Activated CD4-positive, alpha-beta T cell treated with anti-CD3 and anti-CD28 coated beads, Interleukin-2, amount 10 ng/mL, durations not matched to agents 7 days and 5 days (primary cell): ENCODE measurements around the gene CXCR6. TPM values are rescaled to one million over a fixed set of nuclear protein-coding genes. Genes with fewer than 3 reads are reported as not detected.

ENCODE experiments used
- CTCF ChIA-PET: fragments of 350-600 bp; sonication (Branson Sonifier 250); formaldehyde crosslinking; loops from one replicate; lab custom pipeline; 2021; ENCODE audit warnings: antibody characterized with exemption; lab: Charles Lee
- POLR2A ChIA-PET: fragments of 350-600 bp; sonication (Branson Sonifier 250); formaldehyde crosslinking; loops from one replicate; lab custom pipeline; 2021; ENCODE audit warnings: antibody characterized with exemption; lab: Charles Lee
- DNase-seq: peaks from one replicate; pipeline ENCODE4 v3.0.0-alpha.2; 2020
- H3K27ac Mint-ChIP-seq: one replicate; pipeline ENCODE4 v1.8.0; 2021; ENCODE audit warnings: mild to moderate bottlenecking, moderate library complexity, mixed read lengths
- H3K27me3 Mint-ChIP-seq: one replicate; pipeline ENCODE4 v1.8.0; 2021; ENCODE audit warnings: mixed read lengths
- H3K36me3 Mint-ChIP-seq: one replicate; pipeline ENCODE4 v1.8.0; 2021; ENCODE audit warnings: low read depth, mixed read lengths
- H3K4me1 Mint-ChIP-seq: one replicate; pipeline ENCODE4 v1.8.0; 2021; ENCODE audit warnings: mixed read lengths
- H3K4me3 Mint-ChIP-seq: one replicate; pipeline ENCODE4 v1.8.0; 2021; ENCODE audit warnings: mild to moderate bottlenecking, moderate library complexity, mixed read lengths
- H3K9me3 Mint-ChIP-seq: one replicate; pipeline ENCODE4 v1.8.0; 2021; ENCODE audit warnings: mixed read lengths
- total RNA-seq, 2 experiments: library from RNA; stranded (reverse); gene quantifications; one replicate each; pipeline ENCODE4 v1.2.3, GENCODE V29; 2021

The CXCR6 gene
- 10 to 100 TPM; 17.6 to 18.0 TPM for total RNA-seq

DNA sequence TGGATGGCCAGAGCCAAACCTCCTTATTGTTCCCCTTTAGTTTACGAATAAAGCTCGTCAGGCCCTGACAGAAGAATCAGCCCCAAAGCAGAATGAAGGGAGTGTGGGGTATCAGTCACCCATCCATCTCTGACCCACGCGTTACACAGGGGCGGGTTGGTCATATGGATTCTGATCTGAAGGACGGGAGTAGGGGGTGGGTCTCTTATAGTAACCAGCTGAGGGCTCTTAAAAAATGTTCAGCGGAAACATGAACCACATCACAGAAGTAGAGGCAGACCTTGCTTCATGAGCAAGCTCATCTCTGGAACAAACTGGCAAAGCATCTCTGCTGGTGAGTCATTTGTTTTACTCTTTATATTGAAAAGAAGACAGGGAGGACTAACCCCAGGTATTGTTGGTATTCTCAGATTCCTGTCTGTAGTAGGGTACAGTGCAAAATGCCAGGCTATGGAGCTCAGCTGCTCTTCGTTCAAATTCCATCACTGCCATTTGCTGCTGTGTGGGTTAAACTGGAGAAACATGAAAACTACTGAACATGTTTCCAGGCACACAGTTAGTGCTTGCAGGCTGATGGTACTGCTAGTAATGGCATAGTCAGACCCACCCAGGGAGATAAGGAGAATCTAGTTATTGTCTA, at the start of gene CXCR6:
Gene CXCR6 (plus strand): TSS at position 258 of the 640 bp plus-strand sequence. CDS start 3,018 bp downstream, outside the sequence.
- CTCF ChIA-PET, result interaction anchor here (1.0 to 6.0 kb wide), 8 partner anchors 14 to 134 kb away, joined by 3 to 120 read pairs (median 4); no protein-coding TSS in a partner anchor
- POLR2A ChIA-PET, result interaction anchor here (0.9 kb wide), 1 partner anchor 50 kb away, joined by 4 read pairs; no protein-coding TSS in a partner anchor
- H3K4me3 Mint-ChIP-seq, result peak within 1 kb of the TSS; percentile 43
- H3K36me3 Mint-ChIP-seq, result peaks cover 70% of the 10 kb centered on the region
- no peaks in the 10 kb centered on the region for H3K9me3 Mint-ChIP-seq
- peak; percentile 70 for DNase-seq
- H3K27me3 Mint-ChIP-seq, result no peaks in the 10 kb centered on the region
- peak within 1 kb of the TSS; percentile 31 for H3K27ac Mint-ChIP-seq
- H3K4me1 Mint-ChIP-seq, result peaks cover 75% of the 10 kb centered on the region

DNA sequence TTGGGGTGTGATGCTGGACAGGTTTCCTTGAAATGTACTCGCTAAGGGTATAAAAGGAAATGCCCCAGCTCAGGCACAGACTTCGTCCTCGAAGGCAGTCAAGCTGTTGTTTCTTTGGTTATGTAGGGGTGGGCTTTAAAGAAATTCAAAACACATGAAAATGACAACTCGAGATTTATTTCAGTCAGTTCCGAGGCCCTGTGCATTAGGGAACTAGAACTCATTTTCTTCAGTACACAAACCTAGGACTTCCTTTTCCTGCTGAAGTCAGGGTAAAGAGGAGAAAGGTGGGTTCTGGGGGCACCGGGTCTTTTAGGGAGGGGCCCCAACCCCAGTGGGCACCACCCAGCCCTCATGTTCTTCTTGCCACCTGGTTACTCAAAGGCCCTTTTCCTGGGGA, 49.2 kb upstream of the CXCR6 start:
- POLR2A ChIA-PET, result no interaction called here
- Mint-ChIP-seq H3K4me3 (no peak overlapping the region), H3K27me3 (peaks cover 71% of the 10 kb centered on the region)

DNA sequence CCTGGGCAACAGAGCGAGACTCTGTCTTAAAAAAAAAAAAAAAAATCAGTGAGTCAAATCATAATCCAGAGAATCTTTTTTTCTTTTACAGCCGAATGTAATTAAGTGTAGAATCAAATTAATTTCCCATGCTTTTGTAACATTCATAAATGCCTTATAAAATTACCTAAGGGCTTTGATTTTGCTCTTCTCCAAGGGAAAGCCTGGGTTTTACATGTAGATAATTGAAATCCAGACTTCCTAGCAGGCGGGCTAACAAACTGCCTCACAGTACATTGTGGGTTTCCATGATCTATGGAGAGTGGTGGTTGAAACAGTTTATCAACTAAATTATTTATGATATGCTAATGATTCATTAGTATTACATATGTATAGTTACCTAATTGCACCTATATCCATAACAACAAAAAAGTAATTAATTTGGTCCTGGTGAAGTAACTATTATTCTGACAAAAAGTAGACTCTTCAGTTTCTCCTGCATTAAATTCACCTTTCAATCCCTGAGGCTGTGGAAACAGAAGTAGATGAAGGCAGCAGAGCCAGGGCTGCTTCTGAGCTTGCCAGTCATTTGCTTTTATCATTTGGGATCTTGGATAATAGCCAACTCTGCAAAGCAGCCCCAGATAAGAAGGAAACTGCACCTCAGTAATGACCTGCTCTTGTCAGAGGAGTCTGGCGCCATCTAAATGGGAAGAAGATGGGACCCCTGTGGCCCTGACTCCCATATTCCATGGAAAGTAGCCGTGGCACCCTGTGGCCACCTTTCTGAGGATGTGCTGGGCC, 47.4 kb upstream of the CXCR6 start:
- ChIA-PET POLR2A (no interaction called here), CTCF (no interaction called here)
- Mint-ChIP-seq H3K9me3 (no peaks in the 10 kb centered on the region), H3K27me3 (peaks cover 64% of the 10 kb centered on the region), H3K27ac (no peak overlapping the region), H3K4me3 (no peak overlapping the region), H3K36me3 (no peaks in the 10 kb centered on the region), H3K4me1 (peaks cover 9% of the 10 kb centered on the region)
- DNase-seq, result no peak

More for the DNA sequence above, 49.2 kb upstream of the CXCR6 start:
- Mint-ChIP-seq H3K4me1 (peaks cover 12% of the 10 kb centered on the region), H3K36me3 (no peaks in the 10 kb centered on the region), H3K27ac (no peak overlapping the region), H3K9me3 (no peaks in the 10 kb centered on the region)
- no peak for DNase-seq
- CTCF ChIA-PET, result interaction anchor here (0.6 kb wide), 1 partner anchor 11 kb away, joined by 3 read pairs; no protein-coding TSS in a partner anchor

DNA sequence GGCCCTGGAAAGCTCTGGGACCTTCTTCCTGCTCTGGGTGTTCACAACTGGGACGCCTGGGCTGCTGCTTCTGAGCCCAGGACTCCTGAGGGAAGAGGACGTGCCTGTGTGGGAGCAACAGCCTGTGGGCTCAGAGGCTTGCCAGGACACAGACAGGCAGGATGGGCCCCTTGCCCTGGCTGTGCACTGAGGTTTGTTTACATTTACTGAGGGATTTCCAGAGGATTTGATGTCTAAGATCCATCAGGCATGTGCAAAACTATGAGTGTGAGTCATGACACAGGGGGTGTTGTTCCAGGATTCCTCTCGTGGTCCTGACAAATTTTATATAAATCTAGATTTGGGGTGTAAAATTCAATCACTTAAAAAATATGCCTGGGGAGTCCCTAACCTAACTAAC, 46.3 kb upstream of the CXCR6 start:
- ChIA-PET POLR2A (no interaction called here), CTCF (no interaction called here)
- H3K27me3 Mint-ChIP-seq, result peaks cover 57% of the 10 kb centered on the region
- no peaks in the 10 kb centered on the region for H3K36me3 Mint-ChIP-seq
- no peak for DNase-seq
- H3K27ac Mint-ChIP-seq, result no peak overlapping the region
- H3K4me3 Mint-ChIP-seq, result no peak overlapping the region
- H3K4me1 Mint-ChIP-seq, result peaks cover 9% of the 10 kb centered on the region
- no peaks in the 10 kb centered on the region for H3K9me3 Mint-ChIP-seq

DNA sequence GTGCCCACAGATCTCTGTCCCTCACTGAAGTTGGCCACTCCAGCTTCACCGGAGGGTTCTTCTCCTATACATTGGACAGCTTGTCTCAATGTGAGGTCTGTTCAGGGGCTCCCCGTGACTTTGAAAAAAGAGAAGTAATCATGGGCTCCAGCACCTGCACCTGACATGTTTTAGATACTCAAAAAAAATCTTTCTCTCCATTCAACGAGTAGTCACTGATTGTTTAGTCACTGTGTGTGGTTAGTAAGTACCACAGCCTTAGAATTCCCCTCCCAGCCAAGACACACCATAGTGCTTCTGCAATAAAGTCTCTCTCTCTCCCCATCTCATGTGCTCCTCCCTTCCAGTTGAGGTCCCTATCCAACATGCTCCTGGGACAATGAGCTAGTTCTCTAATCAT, 38.3 kb upstream of the CXCR6 start:
- CTCF ChIA-PET, result interaction anchor here (1.1 to 1.4 kb wide), 4 partner anchors 13 to 28 kb away, joined by 3 to 4 read pairs (median 4); no protein-coding TSS in a partner anchor

DNA sequence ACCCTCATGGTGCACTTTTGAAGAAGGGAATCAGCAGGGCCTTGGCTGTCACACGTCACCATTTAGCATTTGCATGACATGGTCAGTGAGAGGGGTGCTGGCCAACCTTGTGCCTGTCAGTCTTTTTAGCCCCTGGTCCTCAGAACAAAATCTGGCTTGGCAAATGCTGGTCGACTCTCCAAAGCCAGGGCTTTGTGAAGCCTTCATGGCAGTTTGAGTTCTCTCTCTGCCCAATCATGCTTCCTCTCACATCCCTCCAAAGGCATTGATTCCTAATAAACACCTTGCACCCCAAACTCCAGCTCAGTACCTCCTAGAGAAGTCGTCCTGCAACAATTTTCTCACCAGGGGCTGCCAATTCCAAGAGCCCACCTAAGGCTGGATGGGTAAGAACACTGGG, 37.5 kb upstream of the CXCR6 start:
- Mint-ChIP-seq H3K4me3 (no peak overlapping the region), H3K9me3 (peaks cover 12% of the 10 kb centered on the region), H3K27me3 (peaks cover 49% of the 10 kb centered on the region), H3K27ac (no peak overlapping the region), H3K4me1 (peaks cover 28% of the 10 kb centered on the region), H3K36me3 (peaks cover 20% of the 10 kb centered on the region)
- no peak for DNase-seq
- POLR2A ChIA-PET, result no interaction called here
- CTCF ChIA-PET, result interaction anchor here (1.2 to 1.4 kb wide), 2 partner anchors 14 to 48 kb away, joined by 3 read pairs; no protein-coding TSS in a partner anchor

More for the DNA sequence above, 38.3 kb upstream of the CXCR6 start:
- peaks cover 16% of the 10 kb centered on the region for H3K36me3 Mint-ChIP-seq
- H3K4me1 Mint-ChIP-seq, result peaks cover 27% of the 10 kb centered on the region
- H3K4me3 Mint-ChIP-seq, result no peak overlapping the region
- peaks cover 46% of the 10 kb centered on the region for H3K27me3 Mint-ChIP-seq
- H3K9me3 Mint-ChIP-seq, result peaks cover 8% of the 10 kb centered on the region
- H3K27ac Mint-ChIP-seq, result no peak overlapping the region
- DNase-seq, result no peak
- POLR2A ChIA-PET, result interaction anchor here (0.7 kb wide), 1 partner anchor 70 kb away, joined by 3 read pairs; no protein-coding TSS in a partner anchor

DNA sequence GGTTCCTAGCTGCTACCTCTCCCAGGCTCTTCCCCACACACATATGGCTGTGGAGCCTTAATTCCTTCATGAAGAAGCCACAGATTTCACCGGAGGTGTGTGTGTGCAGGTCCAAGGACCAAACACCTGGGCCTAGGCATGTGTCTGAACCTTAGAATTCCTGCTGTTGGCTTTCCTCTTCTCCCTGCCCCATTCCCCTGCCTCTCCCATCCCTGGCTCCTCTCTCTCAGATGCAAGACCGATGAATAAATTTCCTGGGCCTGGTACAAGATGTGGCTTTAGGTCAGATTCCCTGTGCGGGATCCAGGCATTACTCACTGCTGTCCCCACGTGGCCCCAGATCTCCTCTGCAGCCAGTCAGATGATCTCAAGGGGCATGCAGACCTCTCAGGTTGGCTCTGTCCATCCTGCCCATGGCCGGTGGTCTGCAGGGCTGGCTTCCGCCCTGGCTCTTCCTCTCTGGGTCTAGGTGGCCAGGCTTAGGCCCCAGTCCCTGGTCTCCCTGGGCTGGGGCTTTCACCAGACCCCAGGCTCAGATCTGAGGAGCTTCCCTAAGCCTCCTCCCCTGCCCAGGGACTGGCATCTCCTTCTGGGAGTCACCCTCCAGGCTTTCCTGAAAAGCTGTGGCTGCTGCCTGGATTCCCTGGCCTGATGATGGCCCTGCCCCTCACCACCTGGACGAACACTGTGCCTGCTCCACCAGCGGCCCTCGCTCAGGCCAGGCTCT, 36.4 kb upstream of the CXCR6 start:
- ChIA-PET POLR2A (no interaction called here), CTCF (interaction anchor here (0.6 to 1.3 kb wide), 3 partner anchors 13 to 172 kb away, joined by 3 read pairs; no protein-coding TSS in a partner anchor)
- Mint-ChIP-seq H3K9me3 (peaks cover 12% of the 10 kb centered on the region), H3K27ac (no peak overlapping the region), H3K4me3 (no peak overlapping the region), H3K27me3 (peaks cover 54% of the 10 kb centered on the region), H3K36me3 (peaks cover 20% of the 10 kb centered on the region), H3K4me1 (peaks cover 28% of the 10 kb centered on the region)
- DNase-seq, result no peak

DNA sequence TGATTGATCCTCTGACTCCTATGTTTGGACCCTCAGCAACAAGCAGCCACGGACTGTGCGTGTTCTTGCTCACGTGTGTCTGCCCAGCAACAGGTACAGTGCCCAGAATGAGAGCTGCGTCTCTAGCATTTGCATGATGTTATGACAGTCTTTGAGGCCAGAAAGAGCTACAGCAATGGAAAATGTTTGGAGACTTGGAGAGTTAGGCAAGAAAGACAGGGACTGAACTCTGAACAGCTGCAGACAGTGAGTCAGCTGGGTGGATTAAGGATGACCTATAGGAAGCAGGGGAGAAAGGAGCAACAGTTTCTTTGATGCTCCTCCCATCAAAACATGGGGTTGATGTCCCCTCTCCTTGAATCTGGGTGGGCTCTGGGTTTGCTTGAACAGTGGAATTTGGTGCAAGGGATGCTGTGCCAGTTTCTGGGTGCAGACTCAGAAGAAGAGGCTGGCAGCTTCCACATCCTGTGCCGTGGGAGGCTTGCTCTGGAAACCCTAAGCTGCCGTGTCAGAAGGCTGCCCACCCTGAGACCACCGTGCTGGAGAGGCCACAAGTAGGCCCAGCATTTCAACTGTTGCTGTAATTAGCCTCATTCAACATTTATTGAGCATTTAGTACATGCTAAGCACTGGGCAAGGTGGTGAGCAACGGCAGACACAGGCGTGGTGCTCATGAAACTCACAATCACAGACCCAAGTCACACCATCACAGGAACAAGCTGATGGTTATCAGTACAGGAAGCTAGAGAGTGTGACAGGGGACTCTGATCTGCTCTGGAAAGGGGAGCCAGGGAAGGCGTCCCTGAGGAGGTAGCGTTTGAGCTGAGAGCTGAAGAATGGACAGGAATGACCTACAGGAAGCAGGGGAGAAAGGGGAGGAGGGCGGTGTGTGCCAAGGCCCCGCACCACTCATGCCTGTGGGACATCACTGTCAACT, 35.2 kb upstream of the CXCR6 start:
- H3K4me3 Mint-ChIP-seq, result no peak overlapping the region
- H3K27ac Mint-ChIP-seq, result peak overlapping the region; percentile 71
- H3K4me1 Mint-ChIP-seq, result peaks cover 28% of the 10 kb centered on the region
- DNase-seq, result peak; percentile 41
- H3K27me3 Mint-ChIP-seq, result peaks cover 60% of the 10 kb centered on the region
- peaks cover 20% of the 10 kb centered on the region for H3K36me3 Mint-ChIP-seq
- CTCF ChIA-PET, result interaction anchor here (0.7 to 1.6 kb wide), 5 partner anchors 18 to 171 kb away, joined by 3 to 5 read pairs (median 3); no protein-coding TSS in a partner anchor
- POLR2A ChIA-PET, result no interaction called here
- H3K9me3 Mint-ChIP-seq, result peaks cover 12% of the 10 kb centered on the region

DNA sequence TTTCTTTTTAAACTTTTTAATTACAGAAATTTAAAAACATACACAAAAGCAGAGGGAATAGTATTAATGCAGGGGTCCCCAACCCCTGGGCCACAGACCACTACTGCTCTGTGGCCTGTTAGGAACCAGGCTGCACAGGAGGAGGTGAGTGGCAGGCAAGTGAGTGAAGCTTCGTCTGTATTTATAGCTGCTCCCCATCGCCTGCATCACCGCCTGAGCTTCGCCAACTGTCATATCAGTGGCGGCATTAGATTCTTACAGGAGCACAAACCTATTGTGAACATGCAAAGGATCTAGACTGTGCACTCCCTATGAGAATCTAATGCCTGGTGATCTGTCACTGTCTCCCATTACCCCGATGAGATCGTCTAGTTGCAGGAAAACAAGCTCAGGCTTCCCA, 34.5 kb upstream of the CXCR6 start:
- ChIA-PET POLR2A (no interaction called here), CTCF (interaction anchor here (0.7 to 1.6 kb wide), 4 partner anchors 18 to 29 kb away, joined by 3 to 5 read pairs (median 4); no protein-coding TSS in a partner anchor)
- H3K36me3 Mint-ChIP-seq, result peaks cover 20% of the 10 kb centered on the region
- peak overlapping the region; percentile 71 for H3K27ac Mint-ChIP-seq
- H3K27me3 Mint-ChIP-seq, result peaks cover 63% of the 10 kb centered on the region
- H3K4me3 Mint-ChIP-seq, result no peak overlapping the region
- H3K4me1 Mint-ChIP-seq, result peaks cover 28% of the 10 kb centered on the region
- peaks cover 12% of the 10 kb centered on the region for H3K9me3 Mint-ChIP-seq
- no peak for DNase-seq

DNA sequence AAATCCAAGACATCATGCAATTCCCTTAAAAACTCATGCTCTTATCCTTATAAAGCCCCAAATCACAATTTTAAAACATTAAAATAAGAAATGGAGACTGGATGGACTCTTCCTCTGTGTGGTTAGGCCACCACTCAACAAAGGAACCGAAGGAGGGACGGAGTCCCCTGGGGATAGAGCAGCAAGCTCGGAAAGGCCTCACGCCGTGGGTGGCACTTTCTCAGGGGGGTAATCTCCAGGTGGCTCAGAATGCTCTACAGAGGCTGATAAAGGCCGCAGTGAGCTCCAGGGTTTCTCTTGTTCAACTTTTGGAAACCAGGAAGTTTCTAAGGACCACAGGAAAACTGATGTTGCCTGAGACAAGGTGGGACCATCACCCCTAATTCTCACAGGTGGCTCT, 33.7 kb upstream of the CXCR6 start:
- POLR2A ChIA-PET, result no interaction called here
- Mint-ChIP-seq H3K9me3 (peaks cover 12% of the 10 kb centered on the region), H3K4me3 (no peak overlapping the region), H3K4me1 (peaks cover 28% of the 10 kb centered on the region), H3K27me3 (peaks cover 68% of the 10 kb centered on the region), H3K36me3 (peaks cover 20% of the 10 kb centered on the region), H3K27ac (no peak overlapping the region)
- CTCF ChIA-PET, result interaction anchor here (0.7 to 1.6 kb wide), 3 partner anchors 11 to 28 kb away, joined by 4 to 5 read pairs (median 4); no protein-coding TSS in a partner anchor
- no peak for DNase-seq

DNA sequence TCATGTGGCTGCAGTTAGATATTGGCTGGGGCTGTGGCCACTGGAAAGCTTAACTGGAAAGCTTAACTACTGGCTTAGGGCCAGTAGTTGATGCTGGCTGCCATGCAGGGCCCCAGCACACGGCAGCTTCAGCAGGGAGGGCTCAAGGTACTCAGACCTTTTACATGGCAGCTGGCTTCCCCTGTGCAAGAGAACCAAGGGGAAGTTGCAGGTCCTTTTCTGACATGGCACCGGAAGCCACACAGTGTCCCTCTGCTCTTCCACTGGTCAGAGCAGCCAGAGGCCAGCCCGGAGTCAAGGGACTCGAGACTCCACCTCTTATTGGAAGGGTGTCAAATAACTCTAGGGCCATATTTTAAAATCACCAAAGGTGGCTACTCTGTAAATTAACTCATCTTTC, 32.4 kb upstream of the CXCR6 start:
- H3K27ac Mint-ChIP-seq, result no peak overlapping the region
- ChIA-PET CTCF (no interaction called here), POLR2A (no interaction called here)
- H3K9me3 Mint-ChIP-seq, result peaks cover 7% of the 10 kb centered on the region
- peaks cover 38% of the 10 kb centered on the region for H3K4me1 Mint-ChIP-seq
- no peak for DNase-seq
- no peak overlapping the region for H3K4me3 Mint-ChIP-seq
- H3K36me3 Mint-ChIP-seq, result peaks cover 15% of the 10 kb centered on the region
- peaks cover 70% of the 10 kb centered on the region for H3K27me3 Mint-ChIP-seq
